Measurements from ENCODE around the gene KIF26B. TPM values are rescaled to one million over a fixed set of nuclear protein-coding genes. Genes with fewer than 3 reads are reported as not detected.

Gene KIF26B
- total RNA-seq, 4 donors from 2014 or later, result 2.4 to 6.7 (median 6.1) TPM

DNA sequence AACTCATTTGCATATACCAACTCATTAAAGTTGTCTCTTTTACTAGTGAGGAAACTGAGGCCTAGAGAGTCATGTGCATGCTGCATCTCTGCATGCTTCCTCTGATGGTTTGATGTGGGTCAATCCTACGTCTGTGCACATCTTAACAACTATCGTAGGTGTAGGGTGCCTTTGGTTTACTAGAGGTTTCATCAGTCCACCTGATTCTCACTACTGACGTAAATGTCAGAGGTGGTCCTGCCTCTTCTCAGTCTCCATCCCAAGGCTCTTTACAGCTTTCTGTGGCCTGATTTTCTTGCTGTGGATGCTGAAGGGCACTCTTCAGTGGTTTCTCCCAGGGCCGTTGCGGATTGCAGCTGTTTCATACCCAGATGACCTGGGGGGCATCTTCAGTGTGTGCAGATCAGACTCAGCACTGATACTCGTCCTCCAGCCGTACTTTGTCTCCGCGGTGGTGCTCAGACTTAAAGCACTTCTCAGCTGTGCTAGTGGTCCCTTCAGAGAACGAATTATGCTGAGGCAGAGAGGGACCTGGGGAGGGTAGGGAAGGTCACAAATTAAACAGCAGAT, 407.0 kb downstream of the KIF26B start:
- TF ChIP-seq POLR2A (IDR thresholded peaks at IDR 0.05), result no peak
- TF ChIP-seq, protein P1, sequence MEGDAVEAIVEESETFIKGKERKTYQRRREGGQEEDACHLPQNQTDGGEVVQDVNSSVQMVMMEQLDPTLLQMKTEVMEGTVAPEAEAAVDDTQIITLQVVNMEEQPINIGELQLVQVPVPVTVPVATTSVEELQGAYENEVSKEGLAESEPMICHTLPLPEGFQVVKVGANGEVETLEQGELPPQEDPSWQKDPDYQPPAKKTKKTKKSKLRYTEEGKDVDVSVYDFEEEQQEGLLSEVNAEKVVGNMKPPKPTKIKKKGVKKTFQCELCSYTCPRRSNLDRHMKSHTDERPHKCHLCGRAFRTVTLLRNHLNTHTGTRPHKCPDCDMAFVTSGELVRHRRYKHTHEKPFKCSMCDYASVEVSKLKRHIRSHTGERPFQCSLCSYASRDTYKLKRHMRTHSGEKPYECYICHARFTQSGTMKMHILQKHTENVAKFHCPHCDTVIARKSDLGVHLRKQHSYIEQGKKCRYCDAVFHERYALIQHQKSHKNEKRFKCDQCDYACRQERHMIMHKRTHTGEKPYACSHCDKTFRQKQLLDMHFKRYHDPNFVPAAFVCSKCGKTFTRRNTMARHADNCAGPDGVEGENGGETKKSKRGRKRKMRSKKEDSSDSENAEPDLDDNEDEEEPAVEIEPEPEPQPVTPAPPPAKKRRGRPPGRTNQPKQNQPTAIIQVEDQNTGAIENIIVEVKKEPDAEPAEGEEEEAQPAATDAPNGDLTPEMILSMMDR (IDR thresholded peaks at IDR 0.05), result no peak
- Histone ChIP-seq H3K27ac (no peak overlapping the region), H3K4me3 (replicated peaks in 1 of 3) (no peak overlapping the region), H3K27me3 (no peaks in the 10 kb centered on the region), H3K9me3 (no peaks in the 10 kb centered on the region), H3K36me3 (no peaks in the 10 kb centered on the region), H3K4me1 (no peaks in the 10 kb centered on the region)
- no peak for DNase-seq
- intact Hi-C loops (cut with DNase I), result no loop called here
- 86 to 92% methylated on average over 10 of the region's 10 CpGs for WGBS, 2 donors

DNA sequence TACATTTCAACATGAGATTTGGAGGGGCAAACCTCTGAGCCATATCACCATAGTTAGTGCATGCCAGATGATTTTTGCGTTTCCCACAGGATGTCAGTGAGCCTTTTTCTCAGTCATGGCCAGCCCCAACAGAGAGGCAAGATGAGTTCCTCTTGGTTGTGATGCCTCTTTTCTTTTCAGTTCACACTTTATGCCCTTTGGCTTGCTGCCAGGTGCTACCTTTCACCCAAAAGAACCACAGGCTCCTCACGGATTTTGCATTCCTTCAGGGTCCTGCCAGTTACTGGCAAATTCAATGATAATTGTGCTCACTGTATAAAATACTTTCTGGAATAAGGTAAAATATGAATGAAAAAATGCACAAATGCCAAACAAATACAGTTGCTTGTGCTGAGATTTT, 411.3 kb downstream of the KIF26B start:
- 69 to 90% methylated on average over 2 of the region's 2 CpGs for WGBS, 2 donors
- H3K4me1 ChIP-seq, result no peaks in the 10 kb centered on the region

DNA sequence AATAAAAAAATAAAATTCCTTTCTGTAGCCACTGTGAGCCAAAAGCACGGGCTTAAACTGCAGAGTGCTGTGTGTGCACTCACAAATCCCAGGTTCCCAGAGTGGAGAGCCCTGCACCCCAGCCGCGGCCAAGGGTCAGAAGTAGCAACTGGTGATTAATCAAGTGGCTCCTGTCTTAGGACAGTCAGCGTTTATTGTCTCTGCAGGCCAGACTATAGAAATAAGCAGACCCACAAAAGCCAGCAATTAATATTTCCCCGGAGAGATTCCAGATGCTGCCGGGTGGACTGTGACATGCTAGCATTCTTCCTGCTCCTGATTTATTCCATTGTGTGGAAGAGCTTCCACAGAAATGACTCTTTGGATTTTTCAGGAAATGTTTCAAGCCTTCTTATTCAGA, 412.2 kb downstream of the KIF26B start:
- Histone ChIP-seq H3K4me3 (replicated peaks in 1 of 3) (no peak overlapping the region), H3K27ac (no peak overlapping the region), H3K27me3 (no peaks in the 10 kb centered on the region), H3K36me3 (no peaks in the 10 kb centered on the region), H3K4me1 (no peaks in the 10 kb centered on the region), H3K9me3 (no peaks in the 10 kb centered on the region)
- 24 to 32% methylated on average over 6 of the region's 6 CpGs for WGBS, 2 donors
- no peak for DNase-seq
- intact Hi-C loops (cut with DNase I), result no loop called here
- TF ChIP-seq POLR2A (IDR thresholded peaks at IDR 0.05), result no peak
- TF ChIP-seq, protein P1 (IDR thresholded peaks at IDR 0.05), result no peak

More for the DNA sequence above, 411.3 kb downstream of the KIF26B start:
- Histone ChIP-seq H3K4me3 (replicated peaks in 1 of 3) (no peak overlapping the region), H3K36me3 (no peaks in the 10 kb centered on the region), H3K27ac (no peak overlapping the region), H3K9me3 (no peaks in the 10 kb centered on the region), H3K27me3 (no peaks in the 10 kb centered on the region)
- intact Hi-C loops (cut with DNase I), result no loop called here
- DNase-seq, result no peak
- TF ChIP-seq, protein P1 (IDR thresholded peaks at IDR 0.05), result no peak
- no peak for TF ChIP-seq POLR2A (IDR thresholded peaks at IDR 0.05)

DNA sequence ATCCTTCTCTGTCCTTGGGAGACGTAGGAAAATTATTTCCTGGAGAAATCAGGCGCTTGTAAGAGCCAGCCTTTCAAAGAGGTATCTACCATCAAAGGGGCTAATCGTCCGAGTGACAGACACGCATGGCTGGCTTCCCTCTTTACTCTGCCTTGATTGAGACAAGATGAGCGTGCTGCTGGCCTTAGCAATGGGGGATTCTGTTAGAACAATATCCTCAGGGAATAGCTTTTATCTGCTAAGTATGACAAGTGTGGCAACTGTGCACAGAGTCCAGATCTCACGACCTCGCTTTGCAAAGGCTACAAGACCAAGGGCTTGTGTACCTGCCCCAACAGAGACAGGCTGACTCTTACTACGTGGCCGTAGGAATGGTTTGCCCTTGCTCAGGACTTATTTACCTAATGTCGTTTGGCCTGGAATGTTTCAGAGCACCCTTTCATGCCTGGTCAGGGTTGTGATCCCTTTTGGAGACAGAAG, 417.1 kb downstream of the KIF26B start:
- H3K9me3 ChIP-seq, result no peaks in the 10 kb centered on the region
- TF ChIP-seq, protein P1 (IDR thresholded peaks at IDR 0.05), result no peak
- TF ChIP-seq POLR2A (IDR thresholded peaks at IDR 0.05), result no peak
- H3K36me3 ChIP-seq, result no peaks in the 10 kb centered on the region
- H3K27me3 ChIP-seq, result no peaks in the 10 kb centered on the region
- no peak overlapping the region for H3K4me3 ChIP-seq (replicated peaks in 1 of 3)
- intact Hi-C loops (cut with DNase I), result no loop called here
- no peaks in the 10 kb centered on the region for H3K4me1 ChIP-seq
- no peak for DNase-seq
- no peak overlapping the region for H3K27ac ChIP-seq
- WGBS, 2 donors, result 49 to 52% methylated on average over 11 of the region's 11 CpGs

DNA sequence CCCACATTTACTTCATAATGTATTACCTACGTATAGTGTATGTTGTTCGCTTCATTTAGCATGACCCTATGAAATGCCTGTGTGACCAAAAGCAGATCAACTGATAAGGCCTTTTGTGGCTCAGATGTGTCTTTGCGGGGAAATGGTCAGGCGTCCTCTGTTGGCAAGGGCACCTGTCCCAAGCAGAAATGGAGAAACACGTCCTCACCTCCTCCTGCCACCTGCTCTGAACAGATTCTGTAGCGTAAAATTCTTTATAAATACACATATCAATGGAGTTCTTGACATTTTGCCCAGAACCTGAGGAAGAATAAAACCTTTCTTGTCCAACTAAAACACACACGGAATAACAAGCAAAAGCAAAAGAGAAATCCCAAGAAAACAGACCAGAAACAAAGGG, 417.9 kb downstream of the KIF26B start:
- Histone ChIP-seq H3K4me1 (no peaks in the 10 kb centered on the region), H3K36me3 (no peaks in the 10 kb centered on the region), H3K27ac (no peak overlapping the region), H3K4me3 (replicated peaks in 1 of 3) (no peak overlapping the region), H3K27me3 (no peaks in the 10 kb centered on the region), H3K9me3 (no peaks in the 10 kb centered on the region)
- 77 to 79% methylated on average over 7 of the region's 7 CpGs for WGBS, 2 donors
- intact Hi-C loops (cut with DNase I), result no loop called here
- TF ChIP-seq POLR2A (IDR thresholded peaks at IDR 0.05), result no peak
- TF ChIP-seq, protein P1 (IDR thresholded peaks at IDR 0.05), result no peak
- DNase-seq, result no peak
